Tibial artery (tissue), 4 donors: ENCODE measurements around the gene HCRTR1.

Experiments used
- DNase-seq, 2 donors: peaks; one replicate each; pipeline ENCODE4 v3.0.0-alpha.2; 2019
- H3K27ac ChIP-seq, 2 donors: fragments of 200-600 bp; sonication (generic) in 1 of 2; 1 replicate in 1 of 2; 2 replicates in 1 of 2; pipeline ENCODE4 v1.5.1; 2018 to 2019; ENCODE audit warnings: mild to moderate bottlenecking in 1 of 2
- H3K27me3 ChIP-seq, 2 donors: fragments of 200-600 bp; sonication (generic) in 1 of 2; one replicate each; pipeline versions ENCODE4 v1.5.1 to v1.6.0; 2016 to 2019
- H3K36me3 ChIP-seq, 3 donors: fragments of 200-600 bp; sonication (generic) in 2 of 3; one replicate each; pipeline ENCODE4 v1.5.1; 2016 to 2019; ENCODE audit warnings: mild to moderate bottlenecking in 2 of 3
- H3K4me1 ChIP-seq, 4 donors: fragments of 200-600 bp; sonication (generic) in 2 of 4; 1 replicate in 3 of 4; 2 replicates in 1 of 4; pipeline ENCODE4 v1.5.1; 2016 to 2019
- H3K4me3 ChIP-seq, 2 donors: fragments of 200-600 bp; sonication (generic) in 1 of 2; 1 replicate in 1 of 2; 2 replicates in 1 of 2; pipeline ENCODE4 v1.5.1; 2018 to 2019; ENCODE audit warnings: mild to moderate bottlenecking in 2 of 2
- H3K9me3 ChIP-seq, 3 donors: fragments of 200-600 bp; sonication (generic) in 1 of 3; one replicate each; pipeline ENCODE4 v1.5.1; 2016 to 2019
- CTCF ChIP-seq, 2 experiments: fragments of 200-600 bp in 1 of 2; fragments of 450-650 bp in 1 of 2; IDR thresholded peaks; one replicate each; pipeline ENCODE4 v1.5.1; 2017 to 2019; ENCODE audit warnings: antibody characterized with exemption in 2 of 2, mild to moderate bottlenecking in 1 of 2, moderate library complexity in 1 of 2
- intact Hi-C: fragments of 100-400 bp; cut with DNase I; formaldehyde crosslinking; loops from one replicate; pipeline ENCODE4 v1.15.0; 2023; ENCODE audit warnings: low total_unique reads

HCRTR1 gene

GRCh38 chr1:31593770-31594632, 23.5 kb upstream of the HCRTR1 start:
- H3K4me3 ChIP-seq: no peak overlapping the region
- intact Hi-C loops: loop anchor here (2.0 kb wide), 1 partner anchor 29 kb away; no protein-coding TSS in a partner anchor
- TF ChIP-seq CTCF (IDR thresholded peaks at IDR 0.05): peak; percentile 87 to 97
- no peaks in the 10 kb centered on the region for H3K27me3 ChIP-seq
- H3K27ac ChIP-seq: no peak overlapping the region
- no peaks in the 10 kb centered on the region for H3K36me3 ChIP-seq
- peak; percentile 82 to 88 for DNase-seq
- H3K9me3 ChIP-seq: no peaks in the 10 kb centered on the region
- H3K4me1 ChIP-seq: peaks cover 0 to 49% (median 19%) of the 10 kb centered on the region in 4 donors

GRCh38 chr1:31595836-31596736, 21.4 kb upstream of the HCRTR1 start:
- no peak for DNase-seq
- no peak for TF ChIP-seq CTCF (IDR thresholded peaks at IDR 0.05)
- no peak overlapping the region for H3K27ac ChIP-seq
- peaks cover 0 to 31% (median 13%) of the 10 kb centered on the region in 4 donors for H3K4me1 ChIP-seq
- no peaks in the 10 kb centered on the region for H3K36me3 ChIP-seq
- H3K9me3 ChIP-seq: no peaks in the 10 kb centered on the region
- intact Hi-C loops: loop anchor here (2.0 kb wide), 1 partner anchor 31 kb away; no protein-coding TSS in a partner anchor
- no peak overlapping the region for H3K4me3 ChIP-seq
- H3K27me3 ChIP-seq: no peaks in the 10 kb centered on the region

GRCh38 chr1:31596737-31597097, 20.8 kb upstream of the HCRTR1 start:
- H3K27ac ChIP-seq: no peak overlapping the region
- TF ChIP-seq CTCF (IDR thresholded peaks at IDR 0.05): no peak
- H3K4me3 ChIP-seq: no peak overlapping the region
- H3K4me1 ChIP-seq: peaks cover 0 to 25% (median 8%) of the 10 kb centered on the region in 4 donors
- no peaks in the 10 kb centered on the region for H3K9me3 ChIP-seq
- DNase-seq: no peak
- intact Hi-C loops: no loop called here
- H3K27me3 ChIP-seq: no peaks in the 10 kb centered on the region
- no peaks in the 10 kb centered on the region for H3K36me3 ChIP-seq

GRCh38 chr1:31598980-31599379, 18.5 kb upstream of the HCRTR1 start:
- H3K27ac ChIP-seq: no peak overlapping the region
- no peaks in the 10 kb centered on the region for H3K9me3 ChIP-seq
- no peaks in the 10 kb centered on the region for H3K36me3 ChIP-seq
- no peak overlapping the region for H3K4me3 ChIP-seq
- no peak for TF ChIP-seq CTCF (IDR thresholded peaks at IDR 0.05)
- peaks cover 0 to 2% (median 0%) of the 10 kb centered on the region in 4 donors for H3K4me1 ChIP-seq
- intact Hi-C loops: no loop called here
- no peaks in the 10 kb centered on the region for H3K27me3 ChIP-seq
- DNase-seq: no peak

GRCh38 chr1:31600641-31601040, 16.8 kb upstream of the HCRTR1 start:
- no peak for TF ChIP-seq CTCF (IDR thresholded peaks at IDR 0.05)
- H3K36me3 ChIP-seq: no peaks in the 10 kb centered on the region
- H3K9me3 ChIP-seq: no peaks in the 10 kb centered on the region
- no peaks in the 10 kb centered on the region for H3K27me3 ChIP-seq
- no peak overlapping the region for H3K27ac ChIP-seq
- no peaks in the 10 kb centered on the region for H3K4me1 ChIP-seq
- no peak overlapping the region for H3K4me3 ChIP-seq
- intact Hi-C loops: no loop called here
- DNase-seq: no peak
